ENCODE results near the gene TMEM184A. TPM values are rescaled to one million over a fixed set of nuclear protein-coding genes. Genes with fewer than 3 reads are reported as not detected.
A peak's percentile ranks its signal among the peaks of the same experiment; 100 is the strongest.

TMEM184A gene
- total RNA-seq, 1 donor from 2014 or later = 8.6 TPM

- H3K9me3 Mint-ChIP-seq (ENCODE audit: low read depth) = no peaks in the 10 kb centered on the region
- TF ChIP-seq CTCF (IDR thresholded peaks at IDR 0.05; ENCODE audit: unreplicated experiment) = no peak
- no peak for DNase-seq (ENCODE audit: low spot score, unreplicated experiment)
- no peak overlapping the region for H3K4me3 Mint-ChIP-seq (ENCODE audit: low read depth)
- H3K4me1 Mint-ChIP-seq (ENCODE audit: low read depth) = peaks cover 9% of the 10 kb centered on the region
- peaks cover 1% of the 10 kb centered on the region for H3K36me3 Mint-ChIP-seq (ENCODE audit: insufficient read depth)
- no peaks in the 10 kb centered on the region for H3K27me3 Mint-ChIP-seq
- H3K27ac Mint-ChIP-seq = no peak overlapping the region
Observed at GRCh38 chr7:1540776-1541271, 15.2 kb downstream of the TMEM184A start.

- DNase-seq (ENCODE audit: low spot score, unreplicated experiment) = no peak
- Mint-ChIP-seq H3K27ac (no peak overlapping the region), H3K4me1 (ENCODE audit: low read depth) (peaks cover 9% of the 10 kb centered on the region), H3K27me3 (no peaks in the 10 kb centered on the region), H3K4me3 (ENCODE audit: low read depth) (no peak overlapping the region), H3K36me3 (ENCODE audit: insufficient read depth) (peaks cover 1% of the 10 kb centered on the region), H3K9me3 (ENCODE audit: low read depth) (no peaks in the 10 kb centered on the region)
- TF ChIP-seq CTCF (IDR thresholded peaks at IDR 0.05; ENCODE audit: unreplicated experiment) = no peak
Observed at GRCh38 chr7:1539882-1540775, 15.9 kb downstream of the TMEM184A start.

GRCh38 chr7:1539181-1539881 lies 16.7 kb downstream of the TMEM184A start:
- Mint-ChIP-seq H3K27me3 (no peaks in the 10 kb centered on the region), H3K9me3 (ENCODE audit: low read depth) (no peaks in the 10 kb centered on the region), H3K4me3 (ENCODE audit: low read depth) (no peak overlapping the region), H3K36me3 (ENCODE audit: insufficient read depth) (peaks cover 1% of the 10 kb centered on the region), H3K27ac (peak overlapping the region; percentile 85), H3K4me1 (ENCODE audit: low read depth) (peaks cover 14% of the 10 kb centered on the region)
- DNase-seq (ENCODE audit: low spot score, unreplicated experiment) = no peak
- no peak for TF ChIP-seq CTCF (IDR thresholded peaks at IDR 0.05; ENCODE audit: unreplicated experiment)

- H3K36me3 Mint-ChIP-seq (ENCODE audit: insufficient read depth) = peaks cover 1% of the 10 kb centered on the region
- peaks cover 14% of the 10 kb centered on the region for H3K4me1 Mint-ChIP-seq (ENCODE audit: low read depth)
- peak overlapping the region; percentile 85 for H3K27ac Mint-ChIP-seq
- no peaks in the 10 kb centered on the region for H3K27me3 Mint-ChIP-seq
- H3K9me3 Mint-ChIP-seq (ENCODE audit: low read depth) = no peaks in the 10 kb centered on the region
- H3K4me3 Mint-ChIP-seq (ENCODE audit: low read depth) = no peak overlapping the region
- no peak for TF ChIP-seq CTCF (IDR thresholded peaks at IDR 0.05; ENCODE audit: unreplicated experiment)
- DNase-seq (ENCODE audit: low spot score, unreplicated experiment) = no peak
Observed at GRCh38 chr7:1538544-1539180, 17.3 kb downstream of the TMEM184A start.
